Right lung (tissue), 5 donors: ENCODE data around the gene TLX2. TPM values are rescaled to one million over a fixed set of nuclear protein-coding genes. Genes with fewer than 3 reads are reported as not detected.
A peak's percentile ranks its signal among the peaks of the same experiment; 100 is the strongest.

ENCODE experiments used
- DNase-seq, 2 donors: peaks; one replicate each; pipeline ENCODE4 v3.0.0-alpha.2; 2013
- polyA plus RNA-seq, 5 donors: library from polyadenylated mRNA; unstranded; fragments of 120-200 nt; gene quantifications; one replicate each; pipeline versions ENCODE4 v1.2.1 to v1.2.3, GENCODE V29; 2013; ENCODE audit warnings: inconsistent platforms in 1 of 5, low replicate concordance in 1 of 5; ENCODE audit not compliant: insufficient read length in 5 of 5, insufficient read depth in 1 of 5

Gene TLX2
- polyA plus RNA-seq, 5 donors, result 0.06 to 0.14 (median 0.07) TPM; not detected in 2

GRCh38 chr2:74511104-74511989, 2.9 kb upstream of the TLX2 start:
- DNase-seq, result no peak

DNA sequence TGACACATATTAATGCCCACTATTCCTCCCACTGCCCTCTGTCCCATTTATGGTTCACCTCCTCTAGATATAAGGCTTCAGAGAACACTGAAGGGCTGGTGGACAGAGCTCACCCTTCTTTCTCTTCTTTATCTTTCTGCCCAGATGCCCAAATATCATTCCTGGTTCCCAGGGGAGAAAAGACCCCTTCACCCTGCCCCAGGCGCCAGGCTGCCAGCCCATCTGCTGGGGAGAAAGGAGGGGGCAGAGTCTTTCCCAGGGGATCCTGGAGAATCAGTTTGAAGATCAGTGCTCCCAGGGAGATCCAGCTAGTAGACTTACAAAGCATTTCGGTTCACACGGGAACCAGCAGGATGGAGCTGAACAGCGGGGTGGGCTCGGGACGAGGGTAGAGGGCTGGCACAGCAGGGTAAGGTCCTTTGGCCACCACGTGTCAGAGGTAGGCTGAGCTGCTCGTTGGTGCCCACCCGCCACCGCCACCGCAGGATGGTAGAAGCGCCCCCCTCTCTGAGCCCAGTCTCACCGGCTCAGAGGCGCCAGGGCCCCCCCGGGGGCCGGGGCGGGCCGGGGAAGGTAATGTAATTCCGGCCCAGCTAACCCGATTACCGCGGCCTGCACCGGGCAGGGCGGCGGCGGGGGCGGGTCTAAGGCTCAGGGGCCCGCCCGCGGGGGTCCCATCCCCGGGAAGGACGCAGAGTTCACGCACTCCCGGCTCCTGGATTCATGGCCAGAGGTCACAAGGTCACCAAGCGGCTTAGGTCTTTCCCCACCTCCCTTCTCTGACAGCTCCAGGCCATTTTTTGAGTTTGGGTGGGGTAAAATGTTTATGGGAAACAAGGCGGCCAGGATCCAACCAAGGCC, 1.3 kb upstream of the TLX2 start:
- no peak for DNase-seq

GRCh38 chr2:74513605-74514367, 464 bp upstream of the TLX2 start:
- DNase-seq, result no peak

GRCh38 chr2:74515271-74515980, 1.2 kb downstream of the TLX2 start:
- DNase-seq, result no peak

- peak; percentile 40 to 53 for DNase-seq
These were observed 1.9 kb downstream of the TLX2 start for GRCh38 chr2:74515981-74516633.

DNA sequence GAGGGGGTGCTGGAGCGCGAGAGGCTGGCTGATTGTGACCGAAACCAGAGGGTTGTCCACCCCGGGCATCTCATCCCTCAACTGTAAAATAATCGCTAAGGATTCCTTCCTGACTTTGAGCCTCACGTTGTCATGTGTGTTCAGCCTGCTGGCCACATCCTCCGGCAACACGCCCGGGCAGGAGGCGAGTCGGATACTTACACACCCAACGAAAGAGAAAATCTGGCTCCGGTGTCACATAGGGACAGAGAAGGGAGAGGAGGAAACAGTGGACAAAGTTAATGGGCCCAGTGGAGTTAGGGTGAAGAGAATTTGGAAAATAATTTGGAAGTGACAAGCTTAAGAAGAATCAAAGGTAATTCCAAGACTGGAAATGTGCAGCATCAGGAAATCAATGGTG, 2.4 kb downstream of the TLX2 start:
- DNase-seq, result no peak

GRCh38 chr2:74522516-74522915, 8.3 kb downstream of the TLX2 start:
- DNase-seq, result no peak

- no peak for DNase-seq
These were observed 9.8 kb downstream of the TLX2 start for GRCh38 chr2:74524005-74524404.

DNA sequence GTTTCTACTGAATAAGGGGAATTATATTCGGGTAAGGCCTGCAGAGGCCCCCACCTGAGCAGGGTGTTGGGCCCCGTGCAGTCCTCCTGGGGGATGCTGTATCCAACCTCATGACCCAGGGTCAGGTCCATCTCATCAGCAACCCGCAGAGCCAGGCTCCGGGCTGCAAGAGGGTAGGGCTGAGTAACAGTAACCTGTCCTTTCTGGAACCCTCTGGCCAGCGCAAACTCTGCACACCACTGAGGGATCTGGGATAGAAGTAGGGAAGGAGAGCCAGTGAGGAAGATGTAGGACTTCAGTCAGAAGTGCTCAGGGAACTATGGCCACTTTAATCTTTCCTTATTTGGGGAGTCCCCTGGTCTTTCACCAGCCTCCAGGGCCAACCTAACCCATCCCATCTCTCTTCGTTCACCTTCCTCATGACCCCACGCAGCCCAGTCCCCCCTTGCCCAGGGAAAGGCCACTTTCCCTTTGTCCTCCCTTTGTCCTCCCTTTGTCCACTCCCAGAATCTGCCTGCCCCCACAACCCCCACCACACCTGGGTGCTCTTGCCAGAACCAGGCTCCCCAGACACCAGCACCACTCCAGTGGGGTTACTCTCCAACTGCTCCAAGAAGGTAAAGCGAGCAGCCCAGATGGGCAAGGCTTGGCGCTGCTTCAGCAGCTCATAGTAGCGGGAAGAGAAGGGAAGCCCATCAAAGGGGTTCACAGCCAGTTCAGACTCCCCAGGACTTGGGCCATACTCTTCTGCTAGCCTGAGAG, 10.9 kb downstream of the TLX2 start:
- DNase-seq, result no peak

DNA sequence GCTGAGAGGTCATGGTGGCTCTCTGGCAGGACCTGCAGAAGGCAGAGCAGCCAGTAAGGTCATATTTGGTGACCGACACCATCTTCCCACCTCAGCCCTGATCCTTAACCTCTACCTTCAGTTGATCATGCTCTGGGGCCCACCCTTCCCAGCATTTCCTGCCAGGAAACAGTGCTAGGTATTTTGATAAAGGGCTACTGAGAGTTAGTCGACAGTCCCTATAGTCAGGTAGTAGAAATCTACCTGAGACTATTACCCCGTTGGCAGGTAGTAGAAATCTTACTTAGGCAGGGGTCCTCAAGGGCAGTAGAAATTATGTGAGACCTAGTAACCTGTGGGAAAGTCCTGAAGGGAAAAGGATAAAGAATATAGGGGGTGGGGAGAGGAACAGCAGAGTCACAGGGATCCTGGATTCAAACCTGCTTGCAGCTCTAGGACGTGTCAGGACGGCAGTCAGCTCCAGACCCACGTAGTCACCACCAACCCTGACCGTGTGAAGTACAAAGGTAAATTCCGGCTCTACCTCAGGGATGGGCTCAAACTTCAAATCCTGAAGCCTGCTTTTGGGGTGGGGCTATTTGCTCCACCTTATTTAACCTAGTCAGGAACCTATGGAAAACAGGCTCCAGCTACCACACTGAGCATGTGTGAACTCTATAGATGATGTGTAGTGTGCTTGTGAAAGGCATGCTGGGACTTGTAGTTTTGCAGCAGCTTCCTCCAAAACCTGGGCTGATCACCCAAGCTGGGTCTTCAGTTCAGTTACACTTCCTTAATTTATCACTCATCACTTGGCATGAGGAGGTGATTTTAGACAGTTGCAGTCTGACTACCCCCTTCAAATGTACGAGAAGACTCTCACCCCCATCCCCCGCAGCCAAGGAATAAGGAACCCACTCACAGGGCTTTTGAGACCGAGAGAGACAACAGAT, 11.7 kb downstream of the TLX2 start, which contains the start of gene DQX1:
TSS of gene DQX1 (minus strand) at position 515 of the 932 bp plus-strand sequence. CDS start at position 13, 502 bp downstream.
- DNase-seq, result no peak

GRCh38 chr2:74526649-74527230, 12.5 kb downstream of the TLX2 start:
- no peak for DNase-seq

- no peak for DNase-seq
These were observed 13.5 kb downstream of the TLX2 start for GRCh38 chr2:74527741-74528140.

- DNase-seq, result no peak
These were observed 14.5 kb downstream of the TLX2 start for GRCh38 chr2:74528600-74529356.

DNA sequence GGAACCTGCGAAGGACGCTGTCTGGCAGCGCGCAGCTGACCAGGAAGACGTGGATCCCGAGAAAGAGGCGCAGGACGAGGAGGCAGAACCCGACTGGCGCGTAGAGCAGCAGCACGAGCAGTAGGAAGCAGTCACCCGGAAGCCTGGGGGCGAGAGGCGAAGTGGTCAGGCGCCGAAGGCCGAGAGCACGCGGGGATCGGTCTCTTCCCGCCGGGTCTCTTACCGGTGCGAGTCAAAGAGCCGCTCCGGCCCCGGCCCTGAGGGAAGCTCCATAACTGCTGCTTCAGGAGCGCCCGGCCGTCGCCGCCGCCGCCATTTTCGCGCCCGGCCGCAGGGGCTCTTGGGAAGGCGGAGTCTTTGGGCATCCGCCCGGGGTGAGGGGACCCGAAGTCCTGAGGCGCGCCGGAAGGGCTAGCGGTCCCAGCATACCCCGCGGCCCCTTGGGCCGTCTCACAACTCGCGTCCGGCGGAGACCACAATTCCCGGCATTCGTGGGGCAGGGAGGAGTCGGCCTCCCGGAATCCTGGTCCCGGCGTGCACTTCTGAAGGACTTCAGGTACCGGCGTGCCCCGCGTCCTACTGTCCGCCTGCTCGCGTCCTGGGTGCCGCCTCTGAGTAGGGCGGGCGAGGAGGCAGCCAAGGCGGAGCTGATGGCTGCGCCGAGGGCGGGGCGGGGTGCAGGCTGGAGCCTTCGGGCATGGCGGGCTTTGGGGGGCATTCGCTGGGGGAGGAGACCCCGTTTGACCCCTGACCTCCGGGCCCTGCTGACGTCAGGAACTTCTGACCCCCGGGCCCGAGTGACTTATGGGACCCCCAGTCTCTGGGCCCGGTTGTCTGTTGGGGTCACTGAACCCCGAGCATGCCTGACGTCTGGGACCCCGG, 15.3 kb downstream of the TLX2 start, which contains the start of the genes AUP1 and HTRA2:
TSS of gene AUP1 (minus strand) at position 350 of the 882 bp plus-strand sequence. CDS start at position 273, 77 bp downstream.
TSS of gene HTRA2 (plus strand) at position 577 of the 882 bp plus-strand sequence. CDS start at position 651, 74 bp downstream.
- DNase-seq, result peak; percentile 97 to 98

- DNase-seq, result no peak
These were observed 16.3 kb downstream of the TLX2 start for GRCh38 chr2:74530239-74531187.
